C4-2B (cell line): ENCODE measurements around the gene CFAP20DC.

Experiments used
- H3K27ac ChIP-seq: fragments of 450-650 bp; 2 replicates; pipeline ENCODE4 v1.5.1; 2017
- CTCF ChIP-seq: fragments of 450-650 bp; conservative IDR thresholded peaks from 2 replicates; pipeline ENCODE4 v1.5.1; 2017; ENCODE audit warnings: mild to moderate bottlenecking
- ZFX ChIP-seq: fragments of 450-650 bp; IDR thresholded peaks from 2 replicates; pipeline ENCODE4 v1.6.1; 2017

Gene CFAP20DC

GRCh38 chr3:58804914-58805313 is 244.9 kb downstream of the CFAP20DC start:
- TF ChIP-seq ZFX (no peak), CTCF (no peak)
- H3K27ac ChIP-seq: no peak overlapping the region

- no peak overlapping the region for H3K27ac ChIP-seq
- TF ChIP-seq ZFX (no peak), CTCF (no peak)
Observed at GRCh38 chr3:58801541-58801940, 248.3 kb downstream of the CFAP20DC start.

- no peak for TF ChIP-seq ZFX
- TF ChIP-seq CTCF: no peak
- H3K27ac ChIP-seq: no peak overlapping the region
Observed at GRCh38 chr3:58800940-58801339, 248.9 kb downstream of the CFAP20DC start.

GRCh38 chr3:58800032-58800431 is 249.8 kb downstream of the CFAP20DC start:
- TF ChIP-seq CTCF (no peak), ZFX (no peak)
- no peak overlapping the region for H3K27ac ChIP-seq

GRCh38 chr3:58799271-58799670 is 250.6 kb downstream of the CFAP20DC start:
- TF ChIP-seq CTCF: no peak
- TF ChIP-seq ZFX: no peak

GRCh38 chr3:58798312-58798711 is 251.5 kb downstream of the CFAP20DC start:
- H3K27ac ChIP-seq: no peak overlapping the region
- TF ChIP-seq CTCF: no peak
- no peak for TF ChIP-seq ZFX

More at GRCh38 chr3:58799271-58799670, 250.6 kb downstream of the CFAP20DC start:
- no peak overlapping the region for H3K27ac ChIP-seq

- TF ChIP-seq CTCF (no peak), ZFX (no peak)
- no peak overlapping the region for H3K27ac ChIP-seq
Observed at GRCh38 chr3:58794750-58795149, 255.1 kb downstream of the CFAP20DC start.
